Thyroid gland (tissue), 4 donors: ENCODE results near the gene NCBP2.

Experiments
- POLR2A ChIP-seq, 2 donors: fragments of 450-650 bp; IDR thresholded peaks; one replicate each; pipeline ENCODE4 v1.6.1; 2017; ENCODE audit warnings: antibody characterized with exemption in 2 of 2, mild to moderate bottlenecking in 2 of 2, moderate library complexity in 1 of 2
- TF ChIP-seq, protein P1 (sequence below), 6 experiments: fragments of 200-600 bp in 3 of 6; fragments of 450-650 bp in 3 of 6; sonication (generic) in 3 of 6; IDR thresholded peaks; one replicate each; pipeline ENCODE4 v1.5.1; 2016 to 2019; ENCODE audit warnings: antibody characterized with exemption in 6 of 6, mild to moderate bottlenecking in 2 of 6, inconsistent platforms in 1 of 6, moderate library complexity in 1 of 6

DNA sequence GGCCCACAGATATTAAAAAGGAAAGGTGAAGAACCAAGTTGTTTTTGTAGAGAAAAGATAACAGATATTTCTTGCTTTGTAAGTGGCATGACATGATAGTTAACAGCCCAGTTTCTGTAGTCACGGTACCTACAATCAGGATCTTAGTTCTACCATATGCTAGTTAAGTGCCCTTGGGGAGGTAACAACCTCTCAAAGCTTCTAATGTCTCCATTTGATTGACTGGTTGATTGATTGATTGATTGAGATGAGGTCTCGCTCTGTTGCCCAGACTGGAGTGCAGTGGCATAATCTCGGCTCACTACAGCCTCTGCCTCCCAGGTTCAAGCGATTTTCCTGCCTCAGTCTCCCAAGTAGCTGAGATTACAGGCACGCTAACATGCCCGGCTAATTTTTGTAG, 46.1 kb downstream of the NCBP2 start:
- TF ChIP-seq, protein P1, sequence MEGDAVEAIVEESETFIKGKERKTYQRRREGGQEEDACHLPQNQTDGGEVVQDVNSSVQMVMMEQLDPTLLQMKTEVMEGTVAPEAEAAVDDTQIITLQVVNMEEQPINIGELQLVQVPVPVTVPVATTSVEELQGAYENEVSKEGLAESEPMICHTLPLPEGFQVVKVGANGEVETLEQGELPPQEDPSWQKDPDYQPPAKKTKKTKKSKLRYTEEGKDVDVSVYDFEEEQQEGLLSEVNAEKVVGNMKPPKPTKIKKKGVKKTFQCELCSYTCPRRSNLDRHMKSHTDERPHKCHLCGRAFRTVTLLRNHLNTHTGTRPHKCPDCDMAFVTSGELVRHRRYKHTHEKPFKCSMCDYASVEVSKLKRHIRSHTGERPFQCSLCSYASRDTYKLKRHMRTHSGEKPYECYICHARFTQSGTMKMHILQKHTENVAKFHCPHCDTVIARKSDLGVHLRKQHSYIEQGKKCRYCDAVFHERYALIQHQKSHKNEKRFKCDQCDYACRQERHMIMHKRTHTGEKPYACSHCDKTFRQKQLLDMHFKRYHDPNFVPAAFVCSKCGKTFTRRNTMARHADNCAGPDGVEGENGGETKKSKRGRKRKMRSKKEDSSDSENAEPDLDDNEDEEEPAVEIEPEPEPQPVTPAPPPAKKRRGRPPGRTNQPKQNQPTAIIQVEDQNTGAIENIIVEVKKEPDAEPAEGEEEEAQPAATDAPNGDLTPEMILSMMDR (IDR thresholded peaks at IDR 0.05) = no peak
- no peak for TF ChIP-seq POLR2A (IDR thresholded peaks at IDR 0.05)
